Aorta (tissue), 5 donors: Measurements from ENCODE around the gene SMAD6. TPM values are rescaled to one million over a fixed set of nuclear protein-coding genes. Genes with fewer than 3 reads are reported as not detected.

Experiments
- ATAC-seq: fragments of 200-7000 bp; cut with Tn5 transposase; one replicate; pipeline ENCODE4 v1.9.1; 2022; ENCODE audit warnings: moderate library complexity; ENCODE audit not compliant: low FRiP score
- DNase-seq, 2 donors: peaks; one replicate each; pipeline ENCODE4 v3.0.0-alpha.2; 2020
- H3K27ac ChIP-seq, 2 donors: one replicate each; pipeline ENCODE4 v1.5.1; 2013; ENCODE audit warnings: low read length in 2 of 2, mild to moderate bottlenecking in 2 of 2, moderate library complexity in 2 of 2, control low read depth in 1 of 2, inconsistent platforms in 1 of 2, low read depth in 1 of 2
- H3K27me3 ChIP-seq, 2 donors: one replicate each; pipeline ENCODE4 v1.6.1; 2013; ENCODE audit warnings: control low read depth in 1 of 2, low read length in 1 of 2, mild to moderate bottlenecking in 1 of 2, moderate library complexity in 1 of 2; ENCODE audit not compliant: insufficient read depth in 2 of 2, control insufficient read depth in 1 of 2
- H3K36me3 ChIP-seq, 2 donors: one replicate each; pipeline ENCODE4 v1.6.1; 2013; ENCODE audit warnings: control low read depth in 1 of 2, low read length in 1 of 2, mild to moderate bottlenecking in 1 of 2; ENCODE audit not compliant: insufficient read depth in 2 of 2, control insufficient read depth in 1 of 2
- H3K4me1 ChIP-seq, 2 donors: one replicate each; pipeline ENCODE4 v1.6.1; 2013; ENCODE audit warnings: low read length in 2 of 2, control low read depth in 1 of 2, mild to moderate bottlenecking in 1 of 2, moderate library complexity in 1 of 2; ENCODE audit not compliant: insufficient read depth in 2 of 2, control insufficient read depth in 1 of 2
- H3K4me3 ChIP-seq, 2 donors: one replicate each; pipeline ENCODE4 v1.5.1; 2013; ENCODE audit warnings: low read length in 2 of 2, control low read depth in 1 of 2, mild to moderate bottlenecking in 1 of 2
- H3K9me3 ChIP-seq: one replicate; pipeline ENCODE4 v1.6.1; 2013; ENCODE audit warnings: mild to moderate bottlenecking, low read length; ENCODE audit not compliant: control insufficient read depth
- WGBS, 2 donors: extraction: QIAGEN DNeasy Blood & Tissue Kit; methylation state at CpG; one replicate each; pipeline ENCODE4 v1.1.7; 2013; 5-methylcytosine and 5-hydroxymethylcytosine counted together
- intact Hi-C, 2 donors: fragments of 100-400 bp; cut with DNase I; formaldehyde crosslinking; loops; one replicate each; pipeline versions ENCODE4 v1.14.2 to v1.15.0; 2022
- polyA plus RNA-seq, 2 donors: library from polyadenylated mRNA; stranded (reverse); fragments of 200-250 nt; gene quantifications; one replicate each; pipeline ENCODE4 v1.2.3, GENCODE V29; 2013
- total RNA-seq, 2 donors: library from RNA; stranded (reverse); fragmentation: NEBNext Ultra II Directional; extraction: Animal tissue kit (Norgen Biotek cat#: 25700); gene quantifications; one replicate each; pipeline ENCODE4 v1.2.1, GENCODE V29; 2021
- donor health status: healthy with polysubstance abuse.
- donor health status: Bipolar disorder and iron deficiency.
- donor health status: DM: no; HTN: no; CAD: no.
- donor health status: DM: no; HTN: no; CAD: no.
- donor health status: DM: yes; HTN: yes; CAD: no.

The SMAD6 gene
- total and polyA plus RNA-seq, 4 donors = 7.1 to 92.0 (median 24.5) TPM

- intact Hi-C loops = no loop called here
- ATAC-seq (no peak), DNase-seq (peak; percentile 53 to 72)
- WGBS, 2 donors = 55 to 59% methylated on average over 17 of the region's 17 CpGs
- Histone ChIP-seq H3K36me3 (no peaks in the 10 kb centered on the region), H3K4me3 (no peak overlapping the region), H3K27ac (peak overlapping the region; percentile 29 to 72), H3K9me3 (no peaks in the 10 kb centered on the region), H3K4me1 (peaks cover 5 to 7% of the 10 kb centered on the region in 2 donors), H3K27me3 (no peaks in the 10 kb centered on the region)
Measured at GRCh38 chr15:66761726-66762595, 59.9 kb downstream of the SMAD6 start.

DNA sequence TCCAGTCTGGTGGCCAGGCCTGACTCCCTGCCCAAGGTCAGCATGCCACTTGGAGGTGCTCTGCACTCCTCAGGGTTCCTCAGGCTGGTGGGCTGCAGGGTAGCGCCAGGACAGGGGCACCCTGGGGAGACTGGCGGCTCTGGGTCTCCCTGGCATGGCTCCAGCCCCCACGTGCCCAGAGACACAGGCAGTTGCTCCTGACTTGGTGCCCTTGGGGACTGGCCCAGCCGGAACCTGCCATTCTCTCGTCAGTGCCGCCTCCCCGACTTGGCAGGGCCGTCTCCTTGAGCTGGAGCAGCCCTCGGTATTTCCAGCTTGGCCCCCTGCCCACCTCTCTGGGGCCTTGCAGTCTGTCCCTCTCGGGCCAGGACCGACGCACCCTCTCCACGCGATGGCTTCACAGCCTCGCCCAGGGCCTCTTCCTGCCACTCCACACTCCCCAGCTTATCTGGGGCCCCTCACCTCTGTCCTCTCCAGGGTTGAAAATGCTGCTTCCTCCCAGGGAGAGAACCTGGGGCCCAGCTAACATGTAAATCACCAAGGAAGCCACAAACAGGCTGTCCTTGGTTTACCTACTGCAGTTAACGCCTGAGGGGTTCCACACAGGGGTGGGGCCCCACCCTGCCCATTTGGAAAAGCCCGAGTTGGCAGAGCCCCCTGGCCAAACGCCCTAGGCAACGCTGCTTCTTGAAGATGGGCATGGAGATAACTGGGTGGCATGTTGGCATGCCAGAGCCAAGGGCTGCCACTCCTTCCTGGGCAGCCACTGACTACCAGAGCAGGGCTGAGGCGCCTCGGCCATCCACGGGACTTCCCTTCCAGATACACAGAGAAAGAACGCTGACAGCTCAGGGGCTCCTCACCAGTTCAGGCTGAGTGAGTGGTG, 61.4 kb downstream of the SMAD6 start:
- intact Hi-C loops = no loop called here
- Histone ChIP-seq H3K27me3 (no peaks in the 10 kb centered on the region), H3K4me3 (no peak overlapping the region), H3K27ac (peak overlapping the region; percentile 24 to 82), H3K9me3 (no peaks in the 10 kb centered on the region), H3K4me1 (peaks cover 3 to 7% of the 10 kb centered on the region in 2 donors), H3K36me3 (no peaks in the 10 kb centered on the region)
- WGBS, 2 donors = 1 to 4% methylated on average over 23 of the region's 23 CpGs
- DNase-seq = peak; percentile 96 to 97
- ATAC-seq = peak; percentile 87

- Histone ChIP-seq H3K4me1 (peaks cover 3 to 7% of the 10 kb centered on the region in 2 donors), H3K27ac (peak overlapping the region; percentile 24 to 82), H3K27me3 (no peaks in the 10 kb centered on the region), H3K9me3 (no peaks in the 10 kb centered on the region), H3K36me3 (no peaks in the 10 kb centered on the region), H3K4me3 (no peak overlapping the region)
- 69 to 75% methylated on average over 12 of the region's 12 CpGs for WGBS, 2 donors
- intact Hi-C loops = no loop called here
- no peak for DNase-seq
- ATAC-seq = no peak
Measured at GRCh38 chr15:66764072-66764786, 62.2 kb downstream of the SMAD6 start.

GRCh38 chr15:66765478-66766281, 63.6 kb downstream of the SMAD6 start:
- Histone ChIP-seq H3K4me3 (no peak overlapping the region), H3K9me3 (no peaks in the 10 kb centered on the region), H3K27ac (no peak overlapping the region), H3K27me3 (no peaks in the 10 kb centered on the region), H3K36me3 (no peaks in the 10 kb centered on the region), H3K4me1 (peaks cover 3 to 7% of the 10 kb centered on the region in 2 donors)
- DNase-seq (peak; percentile 73 to 85), ATAC-seq (no peak)
- intact Hi-C loops = no loop called here
- WGBS, 2 donors = 18 to 19% methylated on average over 13 of the region's 13 CpGs

GRCh38 chr15:66766282-66767230, 64.5 kb downstream of the SMAD6 start:
- 40 to 50% methylated on average over 7 of the region's 7 CpGs for WGBS, 2 donors
- DNase-seq (peak; percentile 23 to 24), ATAC-seq (no peak)
- H3K27me3 ChIP-seq = no peaks in the 10 kb centered on the region
- H3K4me1 ChIP-seq = peaks cover 3 to 7% of the 10 kb centered on the region in 2 donors
- no peaks in the 10 kb centered on the region for H3K36me3 ChIP-seq
- H3K27ac ChIP-seq = peak overlapping the region in 1 of 2 donors; percentile 23
- H3K4me3 ChIP-seq = no peak overlapping the region
- intact Hi-C loops = no loop called here
- H3K9me3 ChIP-seq = no peaks in the 10 kb centered on the region

DNA sequence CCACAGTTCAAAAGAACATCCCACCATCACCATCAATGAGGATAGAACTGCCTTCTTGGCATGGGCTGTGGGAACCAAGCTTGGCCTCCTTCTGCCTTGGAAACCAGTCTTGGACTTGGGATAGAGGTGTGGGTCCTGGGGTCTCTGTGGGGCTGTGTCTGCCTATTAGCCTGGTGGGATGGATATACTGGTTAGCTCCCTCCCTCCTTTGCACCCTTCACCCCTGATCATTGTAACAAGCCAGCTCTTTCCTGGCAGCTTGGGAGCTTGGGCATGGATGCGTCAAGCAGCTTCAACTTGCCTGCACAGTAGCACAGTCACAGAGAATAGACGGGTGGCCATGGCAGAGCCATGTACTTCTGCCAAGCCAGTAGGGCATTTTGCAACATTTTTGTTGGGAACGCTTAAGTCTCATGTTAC, 65.2 kb downstream of the SMAD6 start:
- ATAC-seq = no peak
- no peaks in the 10 kb centered on the region for H3K9me3 ChIP-seq
- intact Hi-C loops = no loop called here
- H3K36me3 ChIP-seq = no peaks in the 10 kb centered on the region
- DNase-seq = peak in 1 of 2 donors; percentile 61
- H3K27ac ChIP-seq = no peak overlapping the region
- H3K4me1 ChIP-seq = peaks cover 3 to 7% of the 10 kb centered on the region in 2 donors
- WGBS, 2 donors = 46 to 58% methylated on average over 3 of the region's 3 CpGs
- H3K27me3 ChIP-seq = no peaks in the 10 kb centered on the region
- no peak overlapping the region for H3K4me3 ChIP-seq

GRCh38 chr15:66768987-66769386, 67.0 kb downstream of the SMAD6 start:
- no peaks in the 10 kb centered on the region for H3K27me3 ChIP-seq
- no peaks in the 10 kb centered on the region for H3K9me3 ChIP-seq
- H3K4me1 ChIP-seq = peaks cover 3 to 5% of the 10 kb centered on the region in 2 donors
- H3K27ac ChIP-seq = no peak overlapping the region
- DNase-seq (peak; percentile 10 to 45), ATAC-seq (no peak)
- 94 to 95% methylated on average over 8 of the region's 8 CpGs for WGBS, 2 donors
- no peaks in the 10 kb centered on the region for H3K36me3 ChIP-seq
- intact Hi-C loops = no loop called here
- no peak overlapping the region for H3K4me3 ChIP-seq
